ENCODE measurements around the gene AKAP7. TPM values are rescaled to one million over a fixed set of nuclear protein-coding genes. Genes with fewer than 3 reads are reported as not detected.
"Not testable (repeated sequence)": the region's sequence is repeated elsewhere in the genome, so short reads cannot be mapped to it uniquely, and the experiment has no call there.

AKAP7 gene
- total RNA-seq, 2 donors from 2014 or later: 2.5 to 2.9 TPM

DNA sequence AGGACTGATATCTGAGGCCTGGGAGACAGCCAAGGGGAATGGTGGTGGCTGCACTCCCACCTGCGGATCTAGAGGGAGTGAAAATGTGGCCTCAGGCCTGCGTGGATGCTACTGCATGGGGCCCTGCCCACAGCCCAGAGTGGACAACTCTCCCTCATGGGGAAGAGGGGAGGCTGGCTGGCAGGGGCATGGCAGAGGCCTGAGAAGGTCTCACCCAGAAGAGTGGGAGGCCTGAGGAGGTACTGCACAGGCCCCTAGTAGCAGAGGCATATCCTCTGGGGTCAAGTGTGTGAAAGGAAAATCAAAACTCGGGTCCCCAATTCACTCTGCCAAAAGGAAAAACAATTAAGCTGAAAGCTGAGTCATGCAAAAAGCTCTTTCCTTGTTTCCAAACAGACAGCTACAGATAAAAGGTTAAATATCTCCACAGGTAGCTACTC lies 158.2 kb downstream of the AKAP7 start:
- Mint-ChIP-seq H3K9me3 (no peaks in the 10 kb centered on the region), H3K36me3 (ENCODE audit: low read depth) (no peaks in the 10 kb centered on the region), H3K4me1 (peaks cover 23% of the 10 kb centered on the region), H3K27me3 (no peaks in the 10 kb centered on the region), H3K4me3 (no peak overlapping the region), H3K27ac (no peak overlapping the region)
- ATAC-seq (replicated peaks): no peak

DNA sequence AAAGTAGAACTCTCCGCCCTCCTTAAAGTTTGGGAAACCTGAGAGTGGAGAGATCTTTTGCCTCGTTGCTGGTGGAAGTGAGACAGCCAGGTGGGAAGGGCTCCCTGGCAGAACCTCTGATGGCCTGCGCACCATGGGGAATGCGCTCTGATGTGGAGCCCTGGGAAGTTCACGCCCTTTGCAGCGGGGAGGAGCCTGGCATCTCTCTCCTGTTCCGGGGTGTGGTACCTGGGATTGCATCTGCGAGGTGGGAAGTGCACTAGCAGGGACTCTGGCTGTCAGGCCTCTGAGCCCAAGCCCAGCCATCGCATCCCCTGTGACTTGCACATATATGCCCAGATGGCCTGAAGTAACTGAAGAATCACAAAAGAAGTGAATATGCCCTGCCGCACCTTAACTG lies 159.8 kb downstream of the AKAP7 start:
- ATAC-seq (replicated peaks): no peak
- Mint-ChIP-seq H3K9me3 (no peaks in the 10 kb centered on the region), H3K27me3 (no peaks in the 10 kb centered on the region), H3K4me3 (no peak overlapping the region), H3K4me1 (peaks cover 23% of the 10 kb centered on the region), H3K27ac (no peak overlapping the region), H3K36me3 (ENCODE audit: low read depth) (no peaks in the 10 kb centered on the region)

DNA sequence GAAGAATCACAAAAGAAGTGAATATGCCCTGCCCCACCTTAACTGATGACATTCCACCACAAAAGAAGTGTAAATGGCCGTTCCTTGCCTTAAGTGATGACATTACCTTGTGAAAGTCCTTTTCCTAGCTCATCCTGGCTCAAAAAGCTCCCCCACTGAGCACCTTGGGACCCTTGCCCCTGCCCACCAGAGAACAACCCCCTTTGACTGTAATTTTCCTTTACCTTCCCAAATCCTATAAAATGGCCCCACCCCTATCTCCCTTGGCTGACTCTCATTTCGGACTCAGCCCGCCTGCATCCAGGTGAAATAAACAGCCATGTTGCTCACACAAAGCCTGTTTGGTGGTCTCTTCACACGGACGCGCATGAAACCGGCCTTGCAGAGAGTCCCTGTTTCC lies 165.6 kb downstream of the AKAP7 start:
- not testable (repeated sequence) for H3K9me3 Mint-ChIP-seq; H3K4me3 Mint-ChIP-seq; H3K27me3 Mint-ChIP-seq; ATAC-seq (replicated peaks); H3K4me1 Mint-ChIP-seq; H3K27ac Mint-ChIP-seq; H3K36me3 Mint-ChIP-seq (ENCODE audit: low read depth)

DNA sequence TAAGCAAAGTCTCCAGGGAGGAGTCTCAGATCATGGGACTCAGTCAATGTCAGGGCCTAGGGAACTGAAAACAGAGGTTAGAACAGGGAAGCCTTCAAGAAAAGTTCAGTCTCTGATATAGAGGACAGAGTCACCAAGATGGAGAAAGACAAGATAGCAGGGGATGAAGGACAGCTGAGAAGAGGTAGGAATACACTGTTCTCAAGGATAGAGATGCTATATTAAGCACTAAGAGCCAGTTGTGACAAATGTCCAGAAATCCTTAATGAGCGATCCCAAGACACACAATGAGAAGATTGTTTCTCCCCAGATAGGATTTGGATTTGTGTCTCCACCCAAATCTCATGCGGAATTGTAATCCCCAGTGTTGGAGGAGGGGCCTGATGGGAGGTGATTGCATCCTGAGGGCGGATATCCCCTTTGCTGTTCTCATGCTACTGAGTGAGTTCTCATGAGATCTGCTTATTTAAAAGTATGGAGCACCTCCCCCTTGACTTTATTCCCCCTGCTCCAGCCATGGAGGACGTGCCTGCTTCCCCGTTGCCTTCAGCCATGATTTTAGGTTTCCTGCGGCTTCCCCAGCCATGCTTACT lies 168.2 kb downstream of the AKAP7 start:
- H3K9me3 Mint-ChIP-seq: no peaks in the 10 kb centered on the region
- no peak for ATAC-seq (replicated peaks)
- H3K27ac Mint-ChIP-seq: no peak overlapping the region
- no peaks in the 10 kb centered on the region for H3K36me3 Mint-ChIP-seq (ENCODE audit: low read depth)
- H3K4me3 Mint-ChIP-seq: no peak overlapping the region
- H3K27me3 Mint-ChIP-seq: no peaks in the 10 kb centered on the region
- H3K4me1 Mint-ChIP-seq: no peaks in the 10 kb centered on the region

DNA sequence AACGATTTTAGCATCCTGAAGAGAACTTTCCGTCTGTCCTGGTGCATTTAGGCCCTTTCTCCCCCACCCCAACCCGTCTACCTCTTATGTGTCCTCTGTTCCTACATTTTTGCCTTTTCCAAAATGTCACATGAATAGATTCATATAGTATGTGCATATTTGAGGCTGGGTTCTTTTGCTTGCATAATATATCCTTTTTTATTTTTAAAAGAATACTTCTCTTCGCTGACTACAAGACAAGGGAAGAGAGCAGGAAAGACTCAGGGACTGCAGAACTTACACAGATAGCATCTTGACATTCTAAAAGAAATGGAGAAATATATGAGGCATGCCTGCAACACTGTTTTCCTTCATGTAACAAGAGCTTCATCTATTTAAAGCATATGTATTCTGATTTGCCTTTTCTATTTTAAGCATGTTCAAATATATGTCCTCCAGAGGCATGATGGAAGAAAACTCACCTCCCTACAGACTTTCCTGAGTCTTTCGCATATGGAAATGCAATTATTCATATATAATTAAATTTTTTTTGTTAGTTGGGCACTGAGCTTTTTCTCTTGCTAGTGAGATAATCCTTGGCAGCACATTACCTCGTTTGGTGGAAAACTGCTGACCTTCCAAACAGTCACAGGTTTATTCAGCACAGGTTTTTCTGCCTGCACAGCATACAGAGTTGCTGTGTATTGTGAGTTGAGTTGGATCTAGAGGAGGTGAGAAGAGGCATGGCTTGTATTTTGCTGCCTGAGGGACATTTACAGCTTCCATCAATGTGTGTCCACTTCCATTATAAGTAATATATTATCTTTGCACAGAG lies 170.0 kb downstream of the AKAP7 start:
- ATAC-seq (replicated peaks): no peak
- Mint-ChIP-seq H3K4me3 (no peak overlapping the region), H3K27ac (no peak overlapping the region), H3K9me3 (peaks cover 5% of the 10 kb centered on the region), H3K27me3 (no peaks in the 10 kb centered on the region), H3K36me3 (ENCODE audit: low read depth) (no peaks in the 10 kb centered on the region), H3K4me1 (no peaks in the 10 kb centered on the region)

DNA sequence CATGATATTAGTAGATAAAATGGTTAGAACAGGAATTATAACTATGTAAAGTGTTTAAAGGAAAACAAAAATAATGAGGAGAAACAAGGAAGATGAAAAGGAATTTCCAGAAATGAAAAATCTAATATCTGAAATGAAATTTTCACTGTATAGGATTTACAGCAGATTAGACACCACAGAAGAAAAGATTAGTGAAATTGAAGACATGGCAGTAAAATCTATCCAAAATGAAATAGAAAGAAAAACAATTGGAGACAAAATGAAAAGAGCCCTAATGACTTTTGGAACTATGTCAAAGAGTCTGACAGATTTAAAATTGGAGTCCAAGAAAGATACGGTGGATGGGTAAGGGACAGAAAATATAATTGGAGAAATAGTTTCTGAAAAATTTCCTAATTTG lies 174.2 kb downstream of the AKAP7 start:
- Mint-ChIP-seq H3K27me3 (no peaks in the 10 kb centered on the region), H3K4me3 (no peak overlapping the region), H3K9me3 (peaks cover 5% of the 10 kb centered on the region), H3K4me1 (no peaks in the 10 kb centered on the region), H3K27ac (no peak overlapping the region), H3K36me3 (ENCODE audit: low read depth) (no peaks in the 10 kb centered on the region)
- ATAC-seq (replicated peaks): no peak

DNA sequence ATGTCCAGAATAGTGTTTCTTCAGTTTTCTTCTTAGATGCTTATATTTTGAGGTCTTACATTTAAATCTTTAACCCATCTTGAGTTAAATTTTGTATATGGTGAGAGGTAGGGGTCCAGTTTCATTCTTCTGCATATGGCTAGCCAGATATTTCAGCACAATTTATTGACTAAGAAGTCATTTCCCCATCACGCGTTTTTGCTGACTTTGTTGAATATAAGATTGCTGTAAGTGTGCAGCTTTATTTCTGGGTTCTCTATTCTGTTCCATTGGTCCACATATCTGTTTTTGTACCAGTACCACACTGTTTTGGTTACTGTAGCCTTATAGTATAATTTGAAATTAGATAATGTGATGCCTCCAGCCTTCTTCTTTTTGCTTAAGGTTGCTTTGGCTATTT lies 179.6 kb downstream of the AKAP7 start:
- Mint-ChIP-seq H3K36me3 (ENCODE audit: low read depth) (no peaks in the 10 kb centered on the region), H3K27me3 (no peaks in the 10 kb centered on the region), H3K9me3 (peaks cover 3% of the 10 kb centered on the region), H3K27ac (no peak overlapping the region), H3K4me1 (no peaks in the 10 kb centered on the region), H3K4me3 (no peak overlapping the region)
- ATAC-seq (replicated peaks): no peak

DNA sequence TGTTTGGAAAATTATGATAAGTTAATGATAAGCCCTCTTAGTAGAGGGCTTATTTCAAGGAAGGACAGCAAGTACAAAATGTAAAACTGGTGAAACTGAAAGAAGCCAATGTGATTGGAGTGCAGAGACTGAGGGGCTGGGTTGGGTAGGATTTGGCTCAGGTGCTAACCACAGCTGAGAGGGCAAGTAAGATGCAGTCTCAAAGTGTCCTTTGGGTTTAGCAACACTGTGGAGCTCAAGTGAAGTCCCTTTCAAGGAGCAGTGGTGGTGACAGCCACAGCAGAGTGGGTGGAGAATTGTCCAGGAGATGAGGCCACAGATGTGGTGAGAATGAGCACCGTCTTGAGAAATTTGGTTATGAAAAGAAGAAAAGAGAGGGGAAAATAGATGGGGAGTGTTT lies 181.4 kb downstream of the AKAP7 start:
- Mint-ChIP-seq H3K9me3 (peaks cover 3% of the 10 kb centered on the region), H3K27ac (no peak overlapping the region), H3K4me1 (no peaks in the 10 kb centered on the region), H3K4me3 (no peak overlapping the region), H3K36me3 (ENCODE audit: low read depth) (no peaks in the 10 kb centered on the region), H3K27me3 (no peaks in the 10 kb centered on the region)
- no peak for ATAC-seq (replicated peaks)

DNA sequence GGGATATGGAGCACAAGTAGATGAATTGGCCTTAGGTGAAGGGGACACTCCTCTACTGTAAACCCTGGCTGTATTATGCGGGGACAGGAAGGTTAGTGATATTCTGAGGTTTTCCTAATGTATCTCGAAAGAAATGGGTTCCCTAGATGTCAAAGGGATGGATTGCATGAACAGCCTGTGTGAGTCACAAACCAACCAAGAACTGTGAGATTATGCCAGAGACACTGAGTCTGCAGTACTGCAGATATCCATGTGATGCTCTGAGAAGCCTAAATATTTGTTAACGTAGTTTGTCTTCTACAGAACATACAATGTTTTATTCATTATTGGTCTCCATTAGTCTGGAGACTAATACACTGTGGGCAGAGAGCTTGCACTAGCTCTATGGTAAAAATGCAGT lies 182.2 kb downstream of the AKAP7 start:
- H3K4me3 Mint-ChIP-seq: no peak overlapping the region
- H3K4me1 Mint-ChIP-seq: no peaks in the 10 kb centered on the region
- no peaks in the 10 kb centered on the region for H3K36me3 Mint-ChIP-seq (ENCODE audit: low read depth)
- no peaks in the 10 kb centered on the region for H3K27me3 Mint-ChIP-seq
- no peak overlapping the region for H3K27ac Mint-ChIP-seq
- ATAC-seq (replicated peaks): no peak
- H3K9me3 Mint-ChIP-seq: peaks cover 3% of the 10 kb centered on the region

DNA sequence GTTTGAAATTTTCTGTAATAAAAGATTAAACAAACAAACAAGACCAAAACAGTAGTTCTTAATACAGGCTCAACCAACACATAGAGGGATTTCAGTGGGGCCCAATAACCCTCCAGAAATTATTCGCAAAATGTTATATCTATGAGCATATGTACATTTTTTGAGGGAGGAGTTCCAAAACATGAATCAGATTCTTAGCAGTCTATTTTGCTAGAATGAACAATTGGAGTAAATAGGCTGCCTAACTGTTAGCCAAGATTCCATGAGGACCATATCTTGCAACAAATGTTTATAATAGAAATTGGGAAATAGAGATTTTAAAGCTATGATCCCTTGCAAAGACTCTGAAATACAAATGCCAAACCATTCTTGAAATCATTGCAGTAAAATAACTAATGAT lies 186.3 kb downstream of the AKAP7 start:
- no peaks in the 10 kb centered on the region for H3K36me3 Mint-ChIP-seq (ENCODE audit: low read depth)
- peaks cover 2% of the 10 kb centered on the region for H3K9me3 Mint-ChIP-seq
- no peak for ATAC-seq (replicated peaks)
- no peaks in the 10 kb centered on the region for H3K4me1 Mint-ChIP-seq
- H3K27ac Mint-ChIP-seq: no peak overlapping the region
- no peaks in the 10 kb centered on the region for H3K27me3 Mint-ChIP-seq
- no peak overlapping the region for H3K4me3 Mint-ChIP-seq

DNA sequence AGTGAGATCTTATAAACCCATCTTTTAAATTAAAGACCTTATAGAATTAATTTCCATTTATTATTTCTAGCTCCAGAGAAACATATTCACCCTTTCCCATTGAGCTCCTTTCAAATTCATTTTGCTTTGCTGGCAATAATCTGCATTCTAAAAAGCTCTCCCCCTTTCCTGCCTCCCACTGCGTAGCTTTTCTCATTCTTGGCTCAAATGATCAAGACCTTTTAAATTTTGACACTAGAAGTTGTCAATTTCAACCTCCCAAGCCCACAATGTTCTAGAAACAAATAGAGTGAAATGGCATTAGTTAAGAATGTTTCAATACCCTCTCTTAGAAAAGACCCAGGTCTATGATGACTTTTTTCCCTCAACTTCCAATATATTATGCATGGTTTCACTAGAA lies 186.9 kb downstream of the AKAP7 start:
- no peaks in the 10 kb centered on the region for H3K36me3 Mint-ChIP-seq (ENCODE audit: low read depth)
- H3K4me3 Mint-ChIP-seq: no peak overlapping the region
- no peaks in the 10 kb centered on the region for H3K9me3 Mint-ChIP-seq
- no peak overlapping the region for H3K27ac Mint-ChIP-seq
- no peaks in the 10 kb centered on the region for H3K27me3 Mint-ChIP-seq
- ATAC-seq (replicated peaks): no peak
- no peaks in the 10 kb centered on the region for H3K4me1 Mint-ChIP-seq

DNA sequence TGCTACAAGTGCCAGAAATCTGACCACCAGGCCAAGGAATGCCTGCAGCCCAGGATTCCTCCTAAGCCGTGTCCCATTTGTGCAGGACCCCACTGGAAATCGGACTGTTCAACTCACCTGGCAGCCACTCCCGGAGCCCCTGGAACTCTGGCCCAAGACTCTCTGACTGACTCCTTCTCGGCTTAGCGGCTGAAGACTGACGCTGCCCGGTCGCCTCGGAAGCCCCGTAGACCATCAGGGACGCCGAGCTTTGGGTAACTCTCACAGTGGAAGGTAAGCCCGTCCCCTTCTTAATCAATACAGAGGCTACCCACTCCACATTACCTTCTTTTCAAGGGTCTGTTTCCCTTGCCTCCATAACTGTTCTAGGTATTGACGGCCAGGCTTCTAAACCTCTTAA lies 190.4 kb downstream of the AKAP7 start:
- ATAC-seq (replicated peaks); H3K27ac Mint-ChIP-seq; H3K36me3 Mint-ChIP-seq (ENCODE audit: low read depth); H3K9me3 Mint-ChIP-seq; H3K27me3 Mint-ChIP-seq; H3K4me3 Mint-ChIP-seq; H3K4me1 Mint-ChIP-seq: not testable (repeated sequence)

DNA sequence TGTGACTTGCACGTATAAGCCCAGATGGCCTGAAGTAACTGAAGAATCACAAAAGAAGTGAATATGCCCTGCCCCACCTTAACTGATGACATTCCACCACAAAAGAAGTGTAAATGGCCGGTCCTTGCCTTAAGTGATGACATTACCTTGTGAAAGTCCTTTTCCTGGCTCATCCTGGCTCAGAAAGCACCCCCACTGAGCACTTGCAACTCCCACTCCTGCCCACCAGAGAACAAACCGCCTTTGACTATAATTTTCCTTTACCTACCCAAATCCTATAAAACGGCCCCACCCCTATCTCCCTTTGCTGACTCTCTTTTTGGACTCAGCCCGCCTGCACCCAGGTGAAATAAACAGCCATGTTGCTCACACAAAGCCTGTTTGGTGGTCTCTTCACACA lies 193.5 kb downstream of the AKAP7 start:
- not testable (repeated sequence) for H3K27ac Mint-ChIP-seq; H3K36me3 Mint-ChIP-seq (ENCODE audit: low read depth); H3K27me3 Mint-ChIP-seq; ATAC-seq (replicated peaks); H3K9me3 Mint-ChIP-seq; H3K4me3 Mint-ChIP-seq; H3K4me1 Mint-ChIP-seq

DNA sequence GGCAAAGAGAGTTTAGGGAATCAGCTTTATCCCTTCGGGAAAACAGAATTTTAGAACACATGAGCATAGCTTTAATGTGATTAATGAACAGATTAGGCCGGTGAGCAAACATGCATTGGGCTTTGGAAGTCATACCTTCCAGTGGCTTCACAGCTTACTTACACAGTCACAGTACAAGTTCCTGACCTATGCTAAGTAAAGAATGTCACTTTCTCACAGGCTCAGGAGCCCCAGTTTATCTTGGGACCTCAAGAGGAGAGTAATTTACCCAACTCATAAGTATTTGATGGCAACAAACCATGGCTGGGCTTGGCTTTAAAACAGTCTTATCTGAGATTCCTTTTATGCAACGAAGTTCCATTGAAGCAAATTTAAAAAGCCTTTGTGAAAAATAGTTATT lies 195.9 kb downstream of the AKAP7 start:
- Mint-ChIP-seq H3K36me3 (ENCODE audit: low read depth) (no peaks in the 10 kb centered on the region), H3K4me1 (no peaks in the 10 kb centered on the region), H3K9me3 (no peaks in the 10 kb centered on the region), H3K27ac (no peak overlapping the region), H3K27me3 (no peaks in the 10 kb centered on the region), H3K4me3 (no peak overlapping the region)
- ATAC-seq (replicated peaks): no peak

DNA sequence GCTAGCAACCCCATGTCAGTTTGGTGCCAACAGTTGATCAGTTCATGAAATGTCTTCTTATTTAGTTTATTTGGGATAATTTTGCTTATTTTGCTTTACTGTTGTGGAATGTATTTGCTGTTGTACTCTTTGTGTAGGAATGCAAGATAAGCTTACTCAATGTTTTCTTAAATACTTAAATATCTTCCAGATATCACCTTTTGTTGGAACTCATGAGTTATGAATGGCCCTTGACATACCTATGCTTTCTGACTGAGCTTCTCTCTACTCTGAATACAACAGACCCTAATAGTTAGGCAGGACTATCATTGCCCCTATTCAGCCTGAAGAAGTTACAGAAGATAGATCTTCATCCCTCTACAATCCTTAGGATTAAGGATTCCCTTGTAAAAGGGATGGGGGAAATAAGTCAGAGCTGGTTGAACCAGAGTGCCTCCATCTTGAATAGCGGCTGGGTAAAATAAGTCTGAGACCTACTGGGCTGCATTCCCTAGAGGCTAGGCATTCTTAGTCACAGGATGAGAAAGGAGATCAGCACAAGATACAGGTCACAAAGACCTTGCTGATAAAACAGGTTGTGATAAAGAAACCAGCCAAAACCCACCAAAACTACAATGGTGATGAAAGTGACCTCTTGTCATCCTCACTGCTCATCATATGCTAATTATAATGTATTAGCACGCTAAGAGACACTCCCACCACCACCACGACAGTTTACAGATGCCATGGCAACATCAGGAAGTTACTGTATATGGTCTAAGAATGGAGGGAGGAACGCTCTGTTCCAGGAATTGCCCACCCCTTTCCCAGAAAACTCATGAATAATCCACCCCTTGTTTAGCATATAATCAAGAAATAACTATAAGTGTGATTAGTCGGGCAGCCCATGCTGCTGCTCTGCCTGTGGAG lies 196.9 kb downstream of the AKAP7 start:
- H3K27ac Mint-ChIP-seq: no peak overlapping the region
- H3K4me1 Mint-ChIP-seq: no peaks in the 10 kb centered on the region
- no peaks in the 10 kb centered on the region for H3K27me3 Mint-ChIP-seq
- no peaks in the 10 kb centered on the region for H3K9me3 Mint-ChIP-seq
- H3K36me3 Mint-ChIP-seq (ENCODE audit: low read depth): no peaks in the 10 kb centered on the region
- no peak overlapping the region for H3K4me3 Mint-ChIP-seq
- no peak for ATAC-seq (replicated peaks)

All from activated T-helper 17 cell treated with anti-CD3 and anti-CD28 coated beads, Interleukin-2, amount 50 U/mL, for 72 hours (primary cell).